AG04449 (cell line): Measurements from ENCODE around the gene PIK3CD.

Source experiments
- CTCF ChIA-PET: fragments of 350-600 bp; formaldehyde crosslinking; extraction: SDS; loops from one replicate; lab custom pipeline; 2021; ENCODE audit warnings: antibody characterized with exemption; lab: Yijun Ruan, JAX
- POLR2A ChIA-PET: fragments of 400-600, 350-600 bp; formaldehyde crosslinking; extraction: SDS; loops from one replicate; lab custom pipeline; 2020; ENCODE audit warnings: antibody characterized with exemption, inconsistent platforms; lab: Yijun Ruan, JAX
- DNase-seq: peaks from one replicate; pipeline ENCODE4 v3.0.0-alpha.2; 2010; ENCODE audit warnings: low read depth, low spot score
- H3K4me3 ChIP-seq: 2 replicates; pipeline ENCODE4 v1.5.1; 2011; ENCODE audit warnings: low read depth, mild to moderate bottlenecking, control low read depth, low read length
- TF ChIP-seq, protein P1 (sequence below): IDR thresholded peaks from one replicate; pipeline ENCODE4 v1.5.1; 2011; ENCODE audit warnings: mild to moderate bottlenecking, moderate library complexity, low read length, control low read depth, inconsistent platforms; ENCODE audit not compliant: insufficient read depth; ENCODE audit errors: missing control alignments

PIK3CD gene

DNA sequence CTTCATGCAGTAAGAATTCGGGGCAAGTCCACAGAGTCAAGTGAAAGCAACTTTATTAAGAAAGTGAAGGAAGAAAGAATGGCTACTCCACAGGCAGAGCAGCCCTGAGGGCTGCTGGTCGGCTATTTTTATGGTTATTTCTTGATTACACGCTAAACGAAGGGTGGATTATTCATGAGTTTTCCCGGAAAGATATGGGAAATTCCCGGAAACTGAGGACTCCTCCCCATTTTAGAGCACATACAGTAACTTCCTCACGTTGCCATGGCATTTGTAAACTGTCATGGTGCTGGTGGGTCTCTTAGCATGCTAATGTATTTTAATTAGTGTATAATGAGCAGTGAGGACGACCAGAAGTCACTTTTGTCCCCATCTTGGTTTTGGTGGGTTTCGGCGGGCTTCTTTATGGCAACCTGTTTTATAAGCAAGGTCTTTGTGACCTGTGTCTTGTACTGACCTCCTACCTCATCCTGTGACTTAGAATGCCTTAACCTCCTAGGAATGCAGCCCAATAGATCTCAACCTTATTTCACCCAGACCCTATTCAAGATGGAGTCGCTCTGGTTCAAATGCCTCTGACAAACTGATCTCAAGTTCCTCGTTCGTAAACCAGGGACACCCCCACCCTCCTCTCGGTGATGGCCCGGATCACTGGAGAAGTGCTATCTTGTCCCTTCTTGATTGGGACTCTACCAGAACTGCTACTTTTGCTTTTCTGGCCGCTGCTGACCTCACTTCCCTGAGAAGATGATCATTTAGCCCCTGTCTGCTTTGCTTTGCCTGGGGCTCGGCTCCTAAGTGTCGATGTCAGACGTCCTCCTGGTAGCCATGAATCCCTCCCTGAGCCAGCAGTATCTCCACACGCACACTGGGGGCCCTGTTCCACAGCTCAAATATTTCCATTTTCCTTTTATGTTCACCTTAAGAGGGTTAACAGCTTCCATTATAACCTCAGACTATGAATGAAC is 123.5 kb downstream of the PIK3CD start:
- POLR2A ChIA-PET: no interaction called here
- no peak for DNase-seq
- CTCF ChIA-PET: interaction anchor here (1.5 kb wide), 1 partner anchor 10 kb away, joined by 7 read pairs; no protein-coding TSS in a partner anchor
- no peak overlapping the region for H3K4me3 ChIP-seq
- TF ChIP-seq, protein P1, sequence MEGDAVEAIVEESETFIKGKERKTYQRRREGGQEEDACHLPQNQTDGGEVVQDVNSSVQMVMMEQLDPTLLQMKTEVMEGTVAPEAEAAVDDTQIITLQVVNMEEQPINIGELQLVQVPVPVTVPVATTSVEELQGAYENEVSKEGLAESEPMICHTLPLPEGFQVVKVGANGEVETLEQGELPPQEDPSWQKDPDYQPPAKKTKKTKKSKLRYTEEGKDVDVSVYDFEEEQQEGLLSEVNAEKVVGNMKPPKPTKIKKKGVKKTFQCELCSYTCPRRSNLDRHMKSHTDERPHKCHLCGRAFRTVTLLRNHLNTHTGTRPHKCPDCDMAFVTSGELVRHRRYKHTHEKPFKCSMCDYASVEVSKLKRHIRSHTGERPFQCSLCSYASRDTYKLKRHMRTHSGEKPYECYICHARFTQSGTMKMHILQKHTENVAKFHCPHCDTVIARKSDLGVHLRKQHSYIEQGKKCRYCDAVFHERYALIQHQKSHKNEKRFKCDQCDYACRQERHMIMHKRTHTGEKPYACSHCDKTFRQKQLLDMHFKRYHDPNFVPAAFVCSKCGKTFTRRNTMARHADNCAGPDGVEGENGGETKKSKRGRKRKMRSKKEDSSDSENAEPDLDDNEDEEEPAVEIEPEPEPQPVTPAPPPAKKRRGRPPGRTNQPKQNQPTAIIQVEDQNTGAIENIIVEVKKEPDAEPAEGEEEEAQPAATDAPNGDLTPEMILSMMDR: no peak

DNA sequence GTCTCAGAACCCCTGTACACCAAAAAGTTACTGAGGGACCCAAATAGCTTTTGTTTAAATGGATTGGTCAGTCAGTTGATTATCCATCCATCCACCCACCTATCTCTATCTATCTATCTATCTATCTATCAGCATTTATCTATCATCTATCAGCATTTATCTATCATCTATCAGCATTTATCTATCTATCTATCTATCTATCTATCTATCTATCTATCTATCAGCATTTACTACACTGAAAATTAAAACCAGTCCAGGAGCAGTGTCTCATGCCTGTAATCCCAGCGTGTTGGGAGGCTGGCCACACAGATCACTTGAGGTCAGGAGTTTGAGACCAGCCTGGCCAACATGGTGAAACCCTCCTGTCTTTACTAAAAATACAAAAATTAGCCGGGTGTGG is 125.2 kb downstream of the PIK3CD start:
- CTCF ChIA-PET: interaction anchor here (0.6 to 3.1 kb wide), 2 partner anchors 10 to 51 kb away, joined by 3 to 10 read pairs; no protein-coding TSS in a partner anchor
- no peak overlapping the region for H3K4me3 ChIP-seq
- POLR2A ChIA-PET: interaction anchor here (0.8 kb wide), 1 partner anchor 10 kb away, joined by 3 read pairs; no protein-coding TSS in a partner anchor
- no peak for DNase-seq
- TF ChIP-seq, protein P1: no peak
